ENCODE measurements around the gene ZKSCAN5.

DNA sequence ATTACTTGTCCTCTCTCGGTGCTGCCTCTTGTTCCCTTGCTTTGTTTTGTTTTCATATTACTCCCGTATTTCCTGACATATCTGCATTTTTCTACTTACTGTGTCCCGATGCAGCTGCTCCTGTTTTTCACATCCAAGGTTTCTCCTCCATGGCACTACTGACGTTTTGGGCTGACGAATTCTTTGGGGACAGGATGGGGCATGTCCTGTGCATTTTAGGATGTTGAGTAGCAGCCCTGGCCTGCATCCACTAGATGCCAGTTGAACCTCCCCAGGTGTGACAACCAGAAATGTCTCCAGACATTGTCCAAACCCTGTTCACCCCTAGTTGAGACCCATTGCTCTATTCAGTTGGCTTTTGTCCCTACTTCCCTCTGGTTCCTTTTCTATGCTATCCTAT lies 19.4 kb upstream of the ZKSCAN5 start:
- TF ChIP-seq MAX (IDR thresholded peaks at IDR 0.05; ENCODE audit: insufficient read depth, insufficient read length) (no peak), POLR2AphosphoS5 (IDR thresholded peaks at IDR 0.05; ENCODE audit: insufficient read depth, low read depth, low read length) (no peak), POLR2A (IDR thresholded peaks at IDR 0.05; ENCODE audit: low read depth, low read length) (no peak), EZH2 (IDR thresholded peaks at IDR 0.05; ENCODE audit: borderline replicate concordance, low read depth, low read length, severe bottlenecking) (no peak), JUN (IDR thresholded peaks at IDR 0.05; ENCODE audit: borderline replicate concordance, insufficient read depth, insufficient read length, low read depth) (no peak), FOS (IDR thresholded peaks at IDR 0.05; ENCODE audit: borderline replicate concordance, insufficient read depth, low read length) (no peak)
- TF ChIP-seq, protein P1, sequence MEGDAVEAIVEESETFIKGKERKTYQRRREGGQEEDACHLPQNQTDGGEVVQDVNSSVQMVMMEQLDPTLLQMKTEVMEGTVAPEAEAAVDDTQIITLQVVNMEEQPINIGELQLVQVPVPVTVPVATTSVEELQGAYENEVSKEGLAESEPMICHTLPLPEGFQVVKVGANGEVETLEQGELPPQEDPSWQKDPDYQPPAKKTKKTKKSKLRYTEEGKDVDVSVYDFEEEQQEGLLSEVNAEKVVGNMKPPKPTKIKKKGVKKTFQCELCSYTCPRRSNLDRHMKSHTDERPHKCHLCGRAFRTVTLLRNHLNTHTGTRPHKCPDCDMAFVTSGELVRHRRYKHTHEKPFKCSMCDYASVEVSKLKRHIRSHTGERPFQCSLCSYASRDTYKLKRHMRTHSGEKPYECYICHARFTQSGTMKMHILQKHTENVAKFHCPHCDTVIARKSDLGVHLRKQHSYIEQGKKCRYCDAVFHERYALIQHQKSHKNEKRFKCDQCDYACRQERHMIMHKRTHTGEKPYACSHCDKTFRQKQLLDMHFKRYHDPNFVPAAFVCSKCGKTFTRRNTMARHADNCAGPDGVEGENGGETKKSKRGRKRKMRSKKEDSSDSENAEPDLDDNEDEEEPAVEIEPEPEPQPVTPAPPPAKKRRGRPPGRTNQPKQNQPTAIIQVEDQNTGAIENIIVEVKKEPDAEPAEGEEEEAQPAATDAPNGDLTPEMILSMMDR (IDR thresholded peaks at IDR 0.05; ENCODE audit: extremely low read depth in 1 of 2, insufficient read depth in 1 of 2, low read depth in 1 of 2, low read length in 2 of 2): no peak

Measured in endothelial cell of umbilical vein (primary cell).